Measurements from ENCODE around the gene NCBP2.

- TF ChIP-seq CTCF (conservative IDR thresholded peaks at IDR 0.05; ENCODE audit: low read depth in 2 of 2) (no peak), REST (IDR thresholded peaks at IDR 0.05; ENCODE audit: unreplicated experiment) (no peak)
Observed at GRCh38 chr3:196889844-196890708, 52.3 kb downstream of the NCBP2 start.

All from GM23338 (cell line).